Activated T-helper 1 cell treated with anti-CD3 and anti-CD28 coated beads, Interleukin-2, amount 50 U/mL, for 16 hours (primary cell): ENCODE measurements around the gene SEPTIN8.

Source experiments
- DNase-seq, 2 donors: peaks; one replicate each; pipeline ENCODE4 v3.0.0-alpha.2; 2020; ENCODE audit warnings: low read depth in 1 of 2, low spot score in 1 of 2

SEPTIN8 gene

DNA sequence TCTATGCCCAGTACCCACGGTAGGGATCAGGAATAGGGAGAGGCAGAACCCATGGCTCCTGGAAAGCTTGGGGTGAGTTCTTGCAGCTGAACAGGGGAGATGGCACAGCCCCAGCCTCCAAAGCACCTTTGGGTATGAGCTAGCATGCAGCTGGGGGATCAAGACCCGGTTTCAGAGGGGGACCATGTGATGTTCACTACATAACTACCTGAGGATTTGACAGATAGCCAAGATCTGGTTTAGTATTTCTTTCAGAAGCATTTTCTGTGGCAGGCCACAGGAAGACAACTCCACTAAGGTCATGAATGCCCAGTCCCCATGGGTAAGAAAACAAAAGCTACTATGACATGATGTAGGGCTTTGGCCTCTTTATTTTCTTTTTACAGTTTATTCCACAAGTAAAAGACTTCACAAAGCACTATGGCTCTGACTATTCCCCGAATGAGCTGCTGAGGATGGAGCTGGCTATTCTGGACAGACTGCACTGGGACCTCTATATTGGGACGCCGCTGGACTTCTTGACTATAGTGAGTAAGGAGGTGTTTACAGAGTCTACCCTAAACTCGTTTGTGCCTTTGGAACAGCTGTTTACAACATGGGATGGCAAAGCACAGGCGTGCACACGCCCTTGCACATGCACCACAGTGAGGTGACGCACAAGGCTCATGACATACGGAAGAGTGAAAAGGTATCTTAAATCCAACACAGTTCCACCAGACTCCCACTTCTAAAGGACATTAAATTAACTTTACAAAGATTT is 26.4 kb downstream of the SEPTIN8 start:
- no peak for DNase-seq

DNA sequence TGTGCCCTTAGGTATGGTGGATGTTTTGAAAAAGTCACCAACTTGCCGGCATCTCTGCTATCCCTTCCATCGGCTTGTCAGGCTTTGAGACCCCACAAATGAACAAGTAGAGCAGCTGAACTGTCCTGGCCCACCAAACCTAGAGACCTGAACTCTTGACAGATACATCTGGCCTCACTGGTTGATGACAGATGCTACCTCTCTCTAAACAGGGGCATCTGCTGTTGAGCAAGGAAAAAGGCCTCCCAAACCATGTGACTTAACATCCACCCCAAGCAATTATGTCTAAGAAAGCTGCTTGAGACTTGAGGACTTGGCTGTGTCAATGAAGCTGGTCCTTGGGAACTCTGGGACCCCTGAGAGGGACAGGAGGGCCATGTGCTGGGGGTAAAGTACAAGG is 27.5 kb downstream of the SEPTIN8 start:
- DNase-seq = no peak

DNA sequence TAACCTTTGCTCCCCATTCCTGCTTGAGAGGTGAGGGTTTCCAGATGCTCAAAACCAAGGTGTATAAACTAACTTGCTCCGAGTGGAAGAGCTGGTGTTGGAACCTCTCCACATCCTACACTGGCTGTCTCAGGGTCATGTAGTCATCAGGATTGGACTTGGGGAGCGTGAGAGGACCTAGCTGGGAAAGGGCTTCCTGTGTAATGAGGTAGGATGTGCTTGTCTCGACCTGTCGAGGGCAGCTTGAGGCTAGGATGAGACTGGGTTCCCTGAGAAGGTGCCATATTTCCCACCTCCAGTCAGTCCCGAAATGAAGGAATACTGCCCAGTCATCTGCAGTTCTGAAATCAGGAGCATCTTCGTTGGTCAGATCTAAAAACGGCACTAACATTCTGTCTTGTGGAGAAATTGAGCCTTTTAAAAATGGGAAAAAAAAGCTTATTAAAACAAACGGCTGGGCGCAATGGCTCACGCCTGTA is 28.5 kb downstream of the SEPTIN8 start:
- no peak for DNase-seq

DNA sequence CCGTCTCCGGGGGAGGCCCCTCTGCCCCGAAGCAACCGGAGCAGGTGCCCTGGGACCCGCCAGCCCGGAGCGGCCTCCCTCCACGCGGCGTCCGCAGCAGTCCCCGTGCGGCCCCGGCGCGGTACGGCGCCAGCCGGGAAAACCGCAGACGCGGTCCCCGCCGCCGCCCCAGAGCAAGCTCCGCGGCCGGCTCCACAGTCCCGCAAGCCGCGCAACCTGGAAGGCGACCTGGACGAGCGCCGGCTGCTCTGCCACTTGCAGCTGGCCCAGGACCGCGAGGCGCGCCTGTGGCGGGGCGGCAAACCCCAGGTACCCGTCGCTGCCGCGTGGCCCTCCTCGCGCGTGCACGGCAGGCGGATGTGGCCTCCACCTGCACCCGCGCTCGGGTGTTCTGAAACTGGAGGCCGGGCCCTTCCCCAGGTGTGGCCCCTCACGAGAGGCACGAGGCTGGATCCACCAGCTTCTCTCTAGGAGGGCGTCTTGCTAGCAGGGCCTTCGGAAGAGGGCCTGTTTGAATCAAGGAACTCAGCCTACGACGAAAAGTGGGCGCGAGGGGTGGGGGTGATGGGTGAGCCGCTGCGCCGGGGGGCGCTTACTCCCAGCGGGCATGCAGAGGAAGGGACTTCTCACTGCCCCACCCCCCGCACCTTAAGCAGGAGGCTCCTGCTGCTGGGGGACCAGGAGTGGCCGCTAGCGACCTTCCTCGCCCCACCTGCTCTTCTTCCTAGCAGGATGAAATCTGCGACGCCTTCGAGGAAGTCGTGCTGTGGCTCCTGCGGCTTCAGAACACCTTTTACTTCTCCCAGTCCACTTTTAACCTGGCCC is 29.2 kb downstream of the SEPTIN8 start:
- peak; percentile 33 to 44 for DNase-seq

DNA sequence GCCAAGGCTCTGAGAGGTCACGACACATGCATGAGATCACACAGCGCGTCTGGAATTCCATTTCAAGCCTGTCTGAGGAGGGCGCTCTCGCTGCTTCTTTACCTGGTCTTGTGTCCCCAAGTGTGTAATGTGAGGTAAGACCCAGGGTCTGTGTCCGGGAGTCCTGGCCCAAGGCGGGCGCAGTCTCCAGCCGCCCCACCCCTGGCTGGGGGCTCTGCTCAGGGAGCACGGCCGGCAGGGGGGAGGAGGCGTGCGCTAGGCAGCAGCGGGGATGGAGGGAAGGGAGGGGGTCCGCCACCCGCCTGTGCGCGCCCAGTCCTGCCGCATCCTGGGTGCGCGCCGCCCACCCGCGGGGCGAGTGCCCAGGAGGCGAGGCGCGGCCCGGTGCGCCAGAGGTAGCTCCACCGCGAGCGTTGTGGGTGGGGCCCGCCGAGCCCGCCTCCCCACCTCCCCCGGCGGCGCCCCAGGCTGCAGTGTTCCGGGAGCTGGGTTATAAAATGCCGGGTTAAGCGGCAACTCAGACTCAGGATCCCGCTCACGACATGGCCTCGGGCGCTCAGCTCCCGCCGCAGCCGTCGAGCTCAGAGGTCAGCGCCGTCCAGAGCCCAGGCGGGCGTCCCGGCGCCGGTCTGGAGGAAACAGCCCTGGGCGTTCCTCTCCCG is 30.0 kb downstream of the SEPTIN8 start, which contains the start of gene CCNI2:
CCNI2 (plus strand) TSS at position 473 of the 662 bp plus-strand sequence; CDS start at position 543, 70 bp downstream.
- peak; percentile 39 to 60 for DNase-seq

DNA sequence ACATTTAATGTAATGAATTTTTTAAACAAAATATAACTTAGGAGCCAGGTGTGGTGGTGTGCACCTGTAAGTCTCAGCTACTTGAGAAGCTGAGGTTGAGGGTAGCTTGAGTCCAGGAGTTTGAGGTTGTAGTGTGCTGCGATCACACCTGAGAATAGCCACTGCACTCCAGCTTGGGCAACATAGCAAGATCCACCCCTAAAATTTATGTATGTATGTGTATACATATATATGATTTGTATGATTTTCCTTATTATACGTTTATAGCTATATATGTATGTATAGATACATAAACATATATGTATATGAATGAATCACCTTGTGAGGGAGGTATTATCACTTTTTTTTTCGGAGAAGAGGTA is 30.5 kb downstream of the SEPTIN8 start:
- DNase-seq = no peak

DNA sequence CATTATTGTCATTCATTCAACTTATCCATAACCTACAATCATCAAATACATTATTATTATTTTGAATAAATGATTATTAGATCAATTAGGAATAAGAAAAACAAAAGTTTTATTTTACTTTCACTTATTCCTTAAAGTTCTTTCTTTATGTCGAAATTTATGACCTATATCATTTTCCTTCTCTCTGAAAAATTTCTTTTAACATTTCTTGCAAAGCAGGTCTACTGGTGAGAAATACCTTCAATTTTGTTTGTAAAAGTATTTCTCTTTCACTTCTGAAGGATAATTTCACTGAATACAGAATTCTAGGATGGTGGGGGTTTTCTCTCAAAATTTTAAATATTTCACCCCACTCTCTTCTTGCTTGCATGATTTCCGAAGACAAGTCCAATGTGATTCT is 32.4 kb downstream of the SEPTIN8 start:
- no peak for DNase-seq

DNA sequence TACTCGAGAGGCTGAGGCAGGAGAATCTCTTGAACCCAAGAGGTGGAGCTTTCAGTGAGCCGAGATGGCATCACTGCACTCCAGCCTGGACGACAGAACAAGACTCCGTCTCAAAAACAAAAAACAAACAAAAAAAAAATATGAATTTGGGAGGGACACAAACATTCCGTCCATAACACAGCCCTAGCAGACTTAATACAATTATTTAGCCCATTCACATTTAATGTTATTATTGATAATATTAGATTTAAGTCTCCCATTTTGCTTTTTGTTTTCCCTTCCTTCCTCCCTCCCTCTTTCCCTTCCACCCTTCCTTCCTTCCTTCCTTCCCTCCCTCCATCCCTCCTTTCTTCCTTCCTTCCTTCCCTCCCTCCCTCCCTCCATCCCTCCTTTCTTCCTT is 34.4 kb downstream of the SEPTIN8 start:
- DNase-seq = no peak

DNA sequence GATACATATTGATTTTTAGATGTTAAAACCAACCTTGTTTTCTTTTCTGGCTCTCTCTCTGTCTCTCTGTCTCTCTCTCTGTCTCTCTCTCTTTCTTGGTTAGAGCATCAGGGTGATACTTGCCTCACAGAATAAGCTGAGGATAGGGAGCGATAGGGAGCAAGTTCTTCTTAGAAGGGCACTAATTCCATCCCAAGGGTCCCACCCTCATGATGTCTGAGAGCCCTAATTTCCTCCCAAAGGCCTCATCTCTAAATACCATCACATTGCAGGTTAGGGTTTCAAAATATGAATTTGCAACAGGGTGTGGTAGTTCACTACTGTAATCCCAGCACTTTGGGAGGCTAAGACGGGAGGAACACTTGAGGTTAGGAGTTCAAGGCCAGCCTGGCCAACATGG is 34.9 kb downstream of the SEPTIN8 start:
- no peak for DNase-seq

DNA sequence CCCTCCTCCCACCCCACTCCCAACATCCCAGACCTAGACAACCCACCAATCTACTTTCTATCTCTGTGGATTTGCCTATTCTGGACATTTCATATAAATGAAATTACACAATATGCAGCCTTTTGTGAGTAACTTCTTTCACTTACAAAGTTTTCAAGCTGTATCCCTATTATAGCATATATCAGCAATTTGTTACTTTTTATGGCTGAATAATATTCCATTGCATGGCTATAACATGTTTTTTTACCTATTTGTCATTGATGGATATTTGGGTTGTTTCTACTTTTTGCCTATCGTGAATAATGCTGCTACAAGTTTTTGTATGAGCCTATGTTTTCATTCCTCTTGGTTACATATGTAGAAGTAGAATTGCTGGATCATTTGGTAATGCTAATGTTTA is 37.8 kb downstream of the SEPTIN8 start:
- no peak for DNase-seq

DNA sequence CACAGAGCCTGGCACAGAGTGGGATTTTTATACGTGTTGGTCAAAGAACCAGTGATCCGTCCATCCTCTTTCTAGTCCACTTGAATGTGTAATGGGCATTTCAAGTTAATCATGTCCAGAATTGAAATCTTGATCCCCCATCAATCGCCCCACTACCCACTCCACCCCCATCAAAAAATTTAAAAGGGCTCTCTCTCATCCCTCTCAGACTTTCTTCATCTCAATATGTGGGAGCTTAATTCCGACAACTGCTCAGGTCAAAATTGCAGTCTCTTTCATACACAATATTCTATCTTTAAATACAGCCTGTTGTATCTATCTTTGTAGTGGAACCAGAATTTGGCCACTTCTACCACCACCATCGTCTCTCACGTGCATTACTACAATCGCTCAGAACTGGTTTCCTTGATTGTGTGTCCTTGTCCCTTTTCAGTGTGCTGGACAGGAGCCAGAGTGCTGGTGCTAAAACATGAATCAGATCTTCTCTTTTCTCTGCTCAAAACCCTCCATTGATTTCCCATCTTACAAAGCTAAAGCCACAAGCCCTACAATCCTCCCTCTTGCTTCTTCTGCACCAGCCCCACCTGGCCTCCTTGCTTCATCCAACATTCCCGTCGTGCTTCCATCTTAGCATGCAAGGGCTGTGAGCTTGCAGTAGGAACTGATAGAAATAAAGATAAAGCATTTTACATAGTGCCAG is 38.9 kb downstream of the SEPTIN8 start:
- DNase-seq = no peak

DNA sequence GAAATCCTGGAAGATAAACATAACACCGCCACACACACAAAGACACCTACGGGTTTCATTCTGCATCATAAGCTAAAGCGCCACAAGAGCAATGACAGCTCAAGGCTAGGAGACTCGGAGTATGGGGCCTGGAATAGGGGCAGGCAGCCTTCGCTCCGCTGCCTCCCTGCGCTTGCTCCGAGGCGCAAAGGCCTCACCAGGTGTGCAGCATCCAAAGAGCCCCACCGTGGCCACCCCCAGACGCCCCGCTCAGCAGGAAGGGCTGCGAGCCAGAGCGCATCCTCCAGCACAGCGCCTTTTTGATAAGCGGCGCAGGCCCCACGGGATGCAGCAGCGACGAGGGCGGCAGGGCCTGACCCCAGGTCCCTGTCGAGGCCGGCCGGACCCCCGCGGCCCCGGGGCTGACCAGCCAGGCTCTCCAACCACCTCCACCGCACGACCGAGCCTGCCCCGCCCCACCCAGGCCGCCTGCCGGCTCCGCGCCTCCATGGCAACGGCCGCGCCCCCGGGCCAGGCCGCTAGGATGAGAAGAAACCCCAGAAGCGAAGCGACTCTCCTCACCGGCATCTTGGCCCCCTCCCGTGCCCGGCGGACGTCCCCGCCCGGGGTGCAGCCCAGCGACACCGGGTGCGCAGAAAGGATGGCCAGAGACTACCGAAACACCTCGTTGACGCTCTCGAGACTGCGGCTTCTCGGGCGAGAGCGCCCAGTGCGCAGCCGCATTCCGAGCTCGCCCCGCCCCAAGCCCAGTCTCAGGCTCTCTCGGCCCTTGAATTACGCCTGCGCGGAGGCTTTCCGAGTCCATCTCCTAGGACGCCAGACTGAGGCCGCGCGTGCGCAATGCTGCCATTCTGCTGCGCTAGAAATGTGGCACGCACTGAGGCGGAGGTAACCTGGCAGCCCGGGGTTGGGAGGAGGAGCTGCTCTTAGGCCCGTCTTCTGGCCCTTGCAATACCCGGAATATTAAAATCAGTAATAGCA is 39.9 kb downstream of the SEPTIN8 start, which contains the start of gene KIF3A:
KIF3A (minus strand) TSS at position 694 of the 981 bp plus-strand sequence; CDS start at position 567, 127 bp downstream.
- DNase-seq = peak; percentile 98

DNA sequence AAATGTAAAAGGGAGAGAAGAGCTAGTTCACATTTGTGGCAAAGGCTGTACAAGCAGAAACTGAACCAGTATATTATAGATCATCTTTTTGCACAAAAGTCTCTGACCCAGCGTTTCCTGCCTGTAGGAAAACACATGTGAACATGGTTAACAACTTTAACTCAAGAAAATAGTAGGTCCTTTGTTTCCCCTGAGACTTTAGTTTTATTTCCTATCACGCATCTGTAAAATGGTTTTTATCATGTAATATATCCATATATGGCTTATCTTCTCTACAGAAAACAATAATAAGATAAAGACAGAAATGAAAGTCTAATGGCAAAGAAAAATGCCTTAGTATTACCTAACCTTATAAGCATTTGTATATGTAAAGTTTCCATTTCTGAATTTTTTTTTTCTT is 42.4 kb downstream of the SEPTIN8 start:
- no peak for DNase-seq

DNA sequence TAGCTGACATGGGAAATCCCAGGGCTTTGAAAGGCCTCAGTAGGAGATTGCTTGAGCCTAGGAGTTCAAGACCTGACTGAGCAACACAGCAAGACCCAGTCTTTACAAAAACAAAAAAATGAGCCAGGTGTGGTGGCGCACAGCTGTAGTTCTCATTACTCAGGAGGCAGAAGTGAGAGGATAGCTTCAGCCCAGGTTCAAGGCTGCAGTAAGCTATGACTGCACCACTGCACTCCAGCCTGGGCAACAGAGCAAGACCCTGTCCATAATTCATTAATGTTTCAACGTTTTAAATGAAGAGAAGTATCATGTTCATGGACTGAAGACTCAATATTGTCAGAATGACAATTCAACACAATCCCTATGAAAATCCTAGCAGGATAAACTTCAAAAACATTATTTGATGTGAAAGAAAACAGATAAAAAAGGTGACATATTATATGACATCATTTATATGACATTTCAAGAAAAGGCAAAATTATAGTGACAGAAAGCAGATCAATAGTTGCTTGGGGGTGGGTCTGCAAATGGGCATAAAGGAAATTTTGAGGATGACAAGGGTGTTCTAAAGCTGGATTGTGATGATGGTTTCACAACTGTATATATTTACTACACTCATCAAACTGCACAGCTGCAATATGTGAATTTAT is 43.4 kb downstream of the SEPTIN8 start:
- DNase-seq = no peak

DNA sequence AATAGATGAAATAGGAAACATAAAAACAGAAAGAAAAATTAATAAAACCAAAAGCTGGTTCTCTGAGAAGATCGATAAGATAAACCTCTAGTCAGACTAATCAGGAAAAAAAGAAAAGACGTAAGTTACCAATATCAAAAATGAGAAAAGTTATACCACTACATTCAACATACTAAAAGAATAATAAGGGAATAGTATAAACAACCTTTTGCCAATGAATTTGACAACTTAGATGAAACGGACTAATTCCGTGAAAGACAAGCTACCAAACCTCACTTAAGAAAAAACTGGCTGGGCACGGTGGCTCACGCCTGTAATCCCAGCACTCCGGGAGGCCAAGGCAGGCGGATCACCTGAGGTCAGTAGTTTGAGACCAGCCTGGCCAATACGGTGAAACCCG is 47.1 kb downstream of the SEPTIN8 start:
- DNase-seq = no peak

DNA sequence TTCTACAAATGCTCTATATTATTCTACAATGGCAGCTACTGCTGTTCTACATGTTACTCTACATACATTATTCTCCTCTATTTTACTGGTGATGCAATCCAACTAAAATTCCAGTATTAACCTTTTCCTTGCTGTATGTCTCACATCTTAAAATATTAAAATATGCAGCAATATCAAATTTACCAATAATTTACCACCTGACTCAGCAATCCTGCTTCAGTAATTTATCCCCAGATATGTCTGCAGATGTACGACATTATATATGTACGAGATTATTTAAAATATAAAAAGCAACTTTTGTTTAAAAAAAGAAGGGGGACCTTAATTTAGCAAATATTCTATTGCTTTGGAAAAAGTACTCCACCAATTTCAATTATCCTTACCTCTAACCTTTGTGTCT is 51.3 kb downstream of the SEPTIN8 start:
- no peak for DNase-seq

DNA sequence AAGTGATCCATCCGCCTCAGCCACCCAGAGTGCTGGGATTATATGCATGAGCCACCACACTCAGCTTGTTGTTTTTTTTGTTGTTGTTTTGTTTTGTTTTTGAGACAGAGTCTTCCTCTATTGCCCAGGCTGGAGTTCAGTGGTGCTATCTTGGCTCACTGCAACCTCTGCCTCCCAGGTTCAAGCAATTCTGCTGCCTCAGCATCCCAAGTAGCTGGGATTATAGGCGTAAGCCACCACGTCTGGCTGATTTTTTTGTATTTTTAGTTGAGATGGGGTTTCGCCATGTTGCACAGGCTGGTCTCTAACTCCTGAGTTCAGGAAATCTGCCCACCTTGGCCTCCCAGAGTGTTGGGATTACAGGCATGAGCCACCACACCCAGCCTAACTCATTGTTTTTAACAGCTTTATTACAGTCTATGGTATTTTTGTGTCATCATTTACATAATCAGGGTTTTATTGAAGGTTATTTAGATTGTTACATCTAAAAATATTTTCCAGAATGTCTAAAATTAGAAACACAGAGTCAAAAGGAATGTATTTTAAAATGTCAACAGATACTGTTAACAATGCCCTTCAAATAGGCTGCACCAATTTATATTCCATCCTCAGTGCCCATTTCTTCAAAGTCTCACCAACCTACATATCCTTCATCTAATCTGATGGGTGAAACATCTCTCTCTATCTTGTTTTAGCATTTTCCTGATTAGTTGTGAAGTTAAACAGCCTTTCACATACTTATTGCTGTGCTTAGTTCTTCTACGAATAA is 58.3 kb downstream of the SEPTIN8 start:
- no peak for DNase-seq

DNA sequence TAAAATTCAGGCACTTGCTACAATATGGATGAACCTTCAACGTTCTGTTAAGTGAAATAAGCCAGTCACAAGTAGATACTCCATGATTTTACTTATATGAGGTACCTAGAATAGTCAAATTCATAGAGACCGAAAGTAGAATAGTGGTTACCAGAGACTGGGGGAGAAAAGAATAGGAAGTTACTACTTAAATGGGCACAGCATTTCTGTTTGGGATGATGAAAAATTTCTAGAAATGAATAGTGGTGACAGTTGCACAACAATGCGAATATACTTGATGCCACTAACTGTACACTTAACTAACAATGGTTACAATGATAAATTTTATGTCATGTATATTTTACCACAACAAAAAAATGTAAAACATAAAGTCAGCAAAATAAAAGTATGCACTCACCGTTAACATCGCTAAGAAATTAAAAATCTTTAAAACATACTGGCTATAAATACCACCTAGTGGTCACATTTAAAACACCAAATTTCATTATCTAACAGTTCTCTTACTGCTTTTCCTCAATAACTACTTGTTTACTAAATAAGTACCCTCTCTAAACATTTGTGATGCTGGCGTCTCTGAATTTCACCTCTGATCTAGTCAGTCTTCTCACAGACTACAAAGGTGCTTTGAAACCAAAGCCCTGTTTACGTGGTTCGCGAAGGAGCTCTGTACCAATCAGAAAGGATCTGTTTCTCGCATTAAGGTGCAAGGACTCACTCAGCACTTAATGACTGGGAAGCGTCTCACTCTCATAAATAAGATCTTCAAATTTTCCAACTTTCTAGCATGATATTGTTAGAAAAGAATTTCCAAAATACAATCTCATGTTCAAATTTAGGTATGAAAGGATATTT is 62.4 kb downstream of the SEPTIN8 start:
- DNase-seq = no peak
